Effector memory CD8-positive, alpha-beta T cell (primary cell): ENCODE results near the gene EVX2.
A peak's percentile ranks its signal among the peaks of the same experiment; 100 is the strongest.

Experiments used
- ATAC-seq: fragments of 150-1000 bp; cut with Tn5 transposase; replicated peaks from 2 replicates; pipeline ENCODE4 v1.10.0; 2021; ENCODE audit warnings: mild to moderate bottlenecking, moderate library complexity
- DNase-seq, 3 experiments: peaks; one replicate each; pipeline ENCODE4 v3.0.0; 2021
- H3K27ac Mint-ChIP-seq, 2 donors: one replicate each; pipeline ENCODE4 v1.8.0; 2022; ENCODE audit warnings: mild to moderate bottlenecking in 2 of 2, mixed read lengths in 2 of 2, moderate library complexity in 2 of 2
- H3K27me3 Mint-ChIP-seq, 2 donors: one replicate each; pipeline ENCODE4 v1.8.0; 2022; ENCODE audit warnings: mixed read lengths in 2 of 2
- H3K36me3 Mint-ChIP-seq: one replicate; pipeline ENCODE4 v1.8.0; 2022; ENCODE audit warnings: mild to moderate bottlenecking, moderate library complexity, mixed read lengths; ENCODE audit not compliant: insufficient read depth
- H3K4me1 Mint-ChIP-seq, 2 donors: one replicate each; pipeline ENCODE4 v1.8.0; 2022; ENCODE audit warnings: low read depth in 2 of 2, mixed read lengths in 2 of 2
- H3K4me3 Mint-ChIP-seq, 2 donors: one replicate each; pipeline ENCODE4 v1.8.0; 2022; ENCODE audit warnings: mild to moderate bottlenecking in 2 of 2, mixed read lengths in 2 of 2, moderate library complexity in 2 of 2
- H3K9me3 Mint-ChIP-seq, 2 donors: one replicate each; pipeline ENCODE4 v1.8.0; 2022; ENCODE audit warnings: mixed read lengths in 2 of 2

Gene EVX2

DNA sequence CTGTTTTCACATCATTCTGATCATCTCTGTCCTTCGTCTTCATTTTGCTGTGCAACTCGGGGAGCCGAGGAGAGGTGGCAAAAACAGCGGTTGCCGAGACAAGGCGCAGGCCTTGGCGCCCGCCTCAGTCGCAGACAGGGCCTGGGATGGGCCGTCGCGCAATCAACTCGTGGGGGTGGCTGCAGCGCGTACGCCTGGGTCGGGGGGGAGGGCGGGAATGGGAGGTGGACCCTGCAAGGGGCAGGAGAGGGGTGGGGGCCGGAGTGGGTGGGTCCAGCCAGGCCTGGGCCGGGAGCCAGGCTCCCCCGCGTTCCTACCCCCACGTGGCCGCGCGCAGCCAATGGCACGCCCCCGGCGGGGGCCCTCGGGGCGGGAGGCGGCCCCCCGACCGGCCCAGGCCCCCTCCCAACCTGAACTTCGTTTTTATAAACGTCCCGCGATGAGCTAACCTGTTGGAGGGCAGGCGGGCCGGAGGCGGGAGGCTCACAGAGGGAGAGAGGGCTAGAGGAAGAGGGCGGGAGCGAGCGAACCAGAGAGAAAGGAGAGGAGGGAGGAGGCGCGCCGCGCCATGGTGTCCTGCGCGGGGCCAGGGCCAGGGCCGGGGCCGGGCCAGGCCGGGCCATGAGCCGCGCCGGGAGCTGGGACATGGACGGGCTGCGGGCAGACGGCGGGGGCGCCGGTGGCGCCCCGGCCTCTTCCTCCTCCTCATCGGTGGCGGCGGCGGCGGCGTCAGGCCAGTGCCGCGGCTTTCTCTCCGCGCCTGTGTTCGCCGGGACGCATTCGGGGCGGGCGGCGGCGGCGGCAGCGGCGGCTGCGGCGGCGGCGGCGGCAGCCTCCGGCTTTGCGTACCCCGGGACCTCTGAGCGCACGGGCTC lies 8.7 kb upstream of the EVX2 start, which contains the start of gene HOXD13:
HOXD13 (plus strand) TSS at position 452 of the 875 bp plus-strand sequence; CDS start at position 622, 170 bp downstream.
- H3K36me3 Mint-ChIP-seq = peaks cover 31% of the 10 kb centered on the region
- peaks cover 24% of the 10 kb centered on the region in 2 donors for H3K4me1 Mint-ChIP-seq
- H3K27ac Mint-ChIP-seq = peak within 1 kb of the TSS; percentile 38 to 73
- H3K4me3 Mint-ChIP-seq = peak within 1 kb of the TSS; percentile 54 to 64
- no peaks in the 10 kb centered on the region for H3K9me3 Mint-ChIP-seq
- no peak for ATAC-seq
- H3K27me3 Mint-ChIP-seq = peaks cover 87 to 96% of the 10 kb centered on the region in 2 donors
- no peak for DNase-seq

- peaks cover 34% of the 10 kb centered on the region for H3K36me3 Mint-ChIP-seq
- peak overlapping the region; percentile 54 to 64 for H3K4me3 Mint-ChIP-seq
- H3K27ac Mint-ChIP-seq = peak overlapping the region; percentile 38 to 73
- DNase-seq (no peak), ATAC-seq (no peak)
- peaks cover 87 to 96% of the 10 kb centered on the region in 2 donors for H3K27me3 Mint-ChIP-seq
- H3K4me1 Mint-ChIP-seq = peaks cover 16% of the 10 kb centered on the region in 2 donors
- H3K9me3 Mint-ChIP-seq = no peaks in the 10 kb centered on the region
These were observed 7.8 kb upstream of the EVX2 start for GRCh38 chr2:176091329-176092258.

GRCh38 chr2:176090862-176091261 lies 7.1 kb upstream of the EVX2 start:
- DNase-seq (no peak), ATAC-seq (no peak)
- Mint-ChIP-seq H3K27ac (no peak overlapping the region), H3K27me3 (peaks cover 86 to 96% of the 10 kb centered on the region in 2 donors), H3K4me3 (no peak overlapping the region), H3K36me3 (peaks cover 40% of the 10 kb centered on the region), H3K4me1 (peaks cover 14 to 17% of the 10 kb centered on the region in 2 donors), H3K9me3 (no peaks in the 10 kb centered on the region)

DNA sequence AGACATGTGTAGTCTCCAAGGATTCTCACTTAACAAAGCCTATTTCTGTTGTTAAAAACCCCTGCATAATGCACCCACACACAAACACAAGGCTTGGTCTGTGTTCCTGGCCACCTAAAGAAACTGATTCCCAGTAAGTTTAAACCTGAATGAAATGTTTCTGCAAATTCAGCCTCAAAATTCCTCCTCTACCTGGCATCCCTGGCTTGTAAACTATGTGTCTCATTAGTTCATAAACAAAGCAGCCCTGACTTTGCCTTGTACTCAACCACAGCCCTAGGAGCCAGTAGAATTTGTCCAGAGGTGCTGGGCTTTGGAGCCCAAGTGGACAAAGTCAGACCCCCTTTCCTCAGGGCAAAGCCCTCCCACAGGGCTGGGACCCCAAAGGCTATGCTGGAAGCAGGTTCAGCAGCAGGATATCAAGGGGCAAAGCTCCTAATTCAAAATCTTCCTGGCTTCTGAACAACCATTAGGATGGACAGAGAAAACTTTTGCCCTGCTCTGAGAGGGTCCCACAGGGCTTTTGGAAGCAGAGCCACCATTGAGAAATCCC lies 6.2 kb upstream of the EVX2 start:
- no peak overlapping the region for H3K4me3 Mint-ChIP-seq
- ATAC-seq = no peak
- no peak overlapping the region for H3K27ac Mint-ChIP-seq
- H3K9me3 Mint-ChIP-seq = no peaks in the 10 kb centered on the region
- H3K36me3 Mint-ChIP-seq = peaks cover 47% of the 10 kb centered on the region
- H3K4me1 Mint-ChIP-seq = peaks cover 14 to 17% of the 10 kb centered on the region in 2 donors
- peaks cover 84 to 96% of the 10 kb centered on the region in 2 donors for H3K27me3 Mint-ChIP-seq
- no peak for DNase-seq

DNA sequence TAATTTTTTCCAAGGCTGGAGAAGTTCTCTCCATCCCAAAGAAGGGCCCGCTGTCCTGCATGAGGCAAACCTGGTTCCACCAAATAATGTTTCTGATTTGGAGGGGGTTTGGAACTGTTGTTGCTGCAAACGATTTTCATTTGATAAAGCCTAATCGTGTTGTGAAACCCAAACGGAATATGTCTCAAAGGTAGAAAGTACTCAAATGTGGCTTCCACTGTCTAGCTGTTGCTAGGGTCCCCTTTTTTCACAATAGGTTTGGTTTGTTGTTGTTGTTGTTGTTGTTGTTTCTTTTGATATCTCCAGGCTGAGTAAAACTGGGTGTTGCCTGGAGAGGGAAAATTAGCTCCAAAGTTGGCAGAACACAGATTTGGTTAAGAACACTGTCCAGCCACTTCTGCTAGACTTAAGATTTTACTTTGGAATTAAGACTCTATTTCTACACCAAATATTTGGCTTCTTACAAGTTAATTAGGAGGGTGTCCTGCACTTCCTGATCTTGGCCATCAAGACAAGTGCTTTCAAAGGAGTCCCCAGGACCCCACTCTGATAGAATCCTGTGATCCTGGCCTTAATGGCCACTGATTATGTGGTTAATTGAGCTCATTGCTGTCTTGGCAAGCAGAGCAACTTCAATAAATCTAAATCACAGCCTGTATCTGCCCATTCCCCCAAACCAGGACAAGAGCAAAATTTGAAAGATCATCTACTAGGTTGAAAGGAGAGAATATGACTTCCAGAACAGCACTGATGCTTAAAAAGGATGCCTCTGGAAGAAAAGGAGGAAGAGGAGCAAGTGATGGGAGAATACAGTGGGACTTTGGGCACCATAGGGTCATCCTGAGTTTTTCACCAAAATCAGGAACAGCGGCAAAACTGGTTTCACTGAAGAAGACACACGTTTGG lies 5.4 kb upstream of the EVX2 start:
- no peak for ATAC-seq
- peaks cover 84 to 96% of the 10 kb centered on the region in 2 donors for H3K27me3 Mint-ChIP-seq
- H3K4me1 Mint-ChIP-seq = peaks cover 14 to 17% of the 10 kb centered on the region in 2 donors
- H3K9me3 Mint-ChIP-seq = no peaks in the 10 kb centered on the region
- no peak overlapping the region for H3K4me3 Mint-ChIP-seq
- H3K27ac Mint-ChIP-seq = no peak overlapping the region
- DNase-seq = no peak
- H3K36me3 Mint-ChIP-seq = peaks cover 55% of the 10 kb centered on the region

DNA sequence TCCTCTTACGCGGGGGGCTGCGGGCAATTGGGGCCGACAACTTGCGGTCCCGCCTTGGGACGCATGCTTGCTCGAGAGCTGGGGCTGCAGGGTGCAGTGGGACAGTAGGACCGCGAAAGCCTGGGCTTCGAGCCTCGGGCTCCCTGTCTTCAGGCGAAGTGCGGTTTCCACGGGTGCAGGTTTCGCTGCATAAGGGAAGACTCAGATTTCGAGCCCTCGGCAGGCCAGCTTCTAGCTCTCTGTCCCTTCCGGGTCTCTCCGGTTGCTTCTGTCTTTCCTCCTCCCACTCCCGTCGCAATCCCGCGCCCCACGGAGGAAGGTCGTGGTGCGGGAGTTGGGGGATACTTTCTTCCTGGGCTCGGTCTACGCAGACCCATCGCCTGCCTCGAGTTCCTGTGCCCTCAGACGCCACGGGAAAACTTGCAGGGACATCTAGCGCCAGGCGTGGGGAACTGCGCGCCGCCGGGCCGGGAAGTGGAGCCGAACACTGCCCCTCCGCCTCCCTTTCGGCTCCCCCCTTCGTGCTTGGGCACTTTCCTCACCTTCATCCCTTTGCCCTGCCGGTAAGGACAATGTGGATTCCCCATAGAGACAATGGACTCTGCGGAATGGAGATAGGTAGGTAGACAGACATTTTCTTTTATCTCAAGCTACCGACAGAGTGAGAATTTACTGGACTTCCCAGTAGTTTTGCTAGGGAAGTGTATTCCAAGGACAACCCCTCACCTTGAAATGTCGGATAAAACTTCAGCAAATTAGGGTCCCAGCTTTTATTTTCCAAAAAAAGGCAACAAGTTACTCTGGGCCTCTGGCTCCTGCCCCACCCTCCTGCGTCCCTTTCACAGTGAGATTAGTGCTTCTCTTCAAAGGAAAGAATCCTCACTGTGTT lies 4.5 kb upstream of the EVX2 start:
- no peaks in the 10 kb centered on the region for H3K9me3 Mint-ChIP-seq
- no peak overlapping the region for H3K27ac Mint-ChIP-seq
- H3K4me1 Mint-ChIP-seq = peaks cover 12 to 15% of the 10 kb centered on the region in 2 donors
- peak overlapping the region; percentile 27 to 60 for H3K4me3 Mint-ChIP-seq
- no peak for ATAC-seq
- H3K36me3 Mint-ChIP-seq = peaks cover 57% of the 10 kb centered on the region
- H3K27me3 Mint-ChIP-seq = peaks cover 84 to 96% of the 10 kb centered on the region in 2 donors
- no peak for DNase-seq

- H3K4me1 Mint-ChIP-seq = peaks cover 9 to 13% of the 10 kb centered on the region in 2 donors
These were observed 3.7 kb upstream of the EVX2 start for GRCh38 chr2:176087330-176088047.

GRCh38 chr2:176085861-176086771 lies 2.4 kb upstream of the EVX2 start:
- Mint-ChIP-seq H3K4me1 (peaks cover 4 to 9% of the 10 kb centered on the region in 2 donors), H3K27me3 (peaks cover 90 to 100% of the 10 kb centered on the region in 2 donors), H3K27ac (peak overlapping the region in 1 of 2 donors; percentile 95), H3K9me3 (no peaks in the 10 kb centered on the region), H3K4me3 (no peak overlapping the region), H3K36me3 (peaks cover 66% of the 10 kb centered on the region)
- ATAC-seq (no peak), DNase-seq (no peak)

More at GRCh38 chr2:176087330-176088047, 3.7 kb upstream of the EVX2 start:
- peaks cover 62% of the 10 kb centered on the region for H3K36me3 Mint-ChIP-seq
- DNase-seq (no peak), ATAC-seq (no peak)
- H3K27me3 Mint-ChIP-seq = peaks cover 89 to 99% of the 10 kb centered on the region in 2 donors
- H3K27ac Mint-ChIP-seq = no peak overlapping the region
- peak overlapping the region in 1 of 2 donors; percentile 27 for H3K4me3 Mint-ChIP-seq
- no peaks in the 10 kb centered on the region for H3K9me3 Mint-ChIP-seq

DNA sequence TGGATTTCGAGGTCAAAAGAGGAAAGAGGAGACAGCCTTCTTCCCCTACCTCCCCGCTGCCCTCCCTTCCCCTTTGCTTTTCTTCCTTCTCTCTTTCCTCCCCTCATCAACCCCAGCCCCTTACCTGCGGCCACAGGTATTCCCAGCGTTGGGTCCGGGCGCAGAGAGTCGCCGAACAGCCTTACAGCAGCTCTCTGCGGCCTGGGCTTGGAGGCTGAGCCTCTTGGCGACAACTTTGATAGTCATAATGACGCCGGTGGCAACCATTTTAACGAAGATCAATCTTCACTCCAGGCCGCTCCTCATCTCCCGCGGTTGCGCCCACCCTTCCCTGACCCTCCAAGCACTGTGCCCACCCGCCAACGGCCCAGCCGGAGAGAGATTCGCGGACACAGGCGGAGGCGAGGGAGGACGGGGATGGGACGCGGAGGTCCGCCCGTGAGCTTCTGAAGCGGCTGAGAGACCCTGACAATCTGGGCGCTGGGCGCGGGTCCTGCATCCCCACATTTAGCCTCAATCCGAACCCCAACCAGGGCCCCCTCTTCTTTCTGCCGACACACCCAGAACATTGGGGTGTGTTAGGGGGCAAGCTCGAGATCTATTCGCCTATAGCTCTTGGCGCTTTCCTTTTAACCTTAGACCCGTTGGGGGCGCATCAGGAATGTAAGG lies 1.5 kb upstream of the EVX2 start:
- H3K4me1 Mint-ChIP-seq = peaks cover 4 to 9% of the 10 kb centered on the region in 2 donors
- no peak for DNase-seq
- H3K4me3 Mint-ChIP-seq = no peak overlapping the region
- no peak for ATAC-seq
- H3K9me3 Mint-ChIP-seq = no peaks in the 10 kb centered on the region
- peaks cover 75% of the 10 kb centered on the region for H3K36me3 Mint-ChIP-seq
- H3K27ac Mint-ChIP-seq = peak overlapping the region in 1 of 2 donors; percentile 95
- H3K27me3 Mint-ChIP-seq = peaks cover 89 to 96% of the 10 kb centered on the region in 2 donors

- Mint-ChIP-seq H3K4me1 (peaks cover 5 to 9% of the 10 kb centered on the region in 2 donors), H3K9me3 (peaks cover under 1% of the 10 kb centered on the region in 2 donors), H3K27ac (peak overlapping the region in 1 of 2 donors; percentile 95), H3K4me3 (peak overlapping the region in 1 of 2 donors; percentile 4), H3K27me3 (peaks cover 85 to 93% of the 10 kb centered on the region in 2 donors), H3K36me3 (peaks cover 78% of the 10 kb centered on the region)
- ATAC-seq (no peak), DNase-seq (no peak)
These were observed 903 bp upstream of the EVX2 start for GRCh38 chr2:176084611-176085119.
